HG03280 (cell line): ENCODE results near the gene SFT2D1.
A peak's percentile ranks its signal among the peaks of the same experiment; 100 is the strongest.
"Not testable (repeated sequence)": the region's sequence is repeated elsewhere in the genome, so short reads cannot be mapped to it uniquely, and the experiment has no call there.

ENCODE experiments used
- ATAC-seq: cut with Tn5 transposase; IDR thresholded peaks from one replicate; pipeline ENCODE4 v1.9.1; 2021; ENCODE audit warnings: mild to moderate bottlenecking, moderate library complexity; ENCODE audit not compliant: unreplicated experiment

The SFT2D1 gene

GRCh38 chr6:166365221-166365620 is 22.9 kb upstream of the SFT2D1 start:
- no peak for ATAC-seq

- ATAC-seq, result no peak
These were observed 22.1 kb upstream of the SFT2D1 start for GRCh38 chr6:166364456-166364855.

DNA sequence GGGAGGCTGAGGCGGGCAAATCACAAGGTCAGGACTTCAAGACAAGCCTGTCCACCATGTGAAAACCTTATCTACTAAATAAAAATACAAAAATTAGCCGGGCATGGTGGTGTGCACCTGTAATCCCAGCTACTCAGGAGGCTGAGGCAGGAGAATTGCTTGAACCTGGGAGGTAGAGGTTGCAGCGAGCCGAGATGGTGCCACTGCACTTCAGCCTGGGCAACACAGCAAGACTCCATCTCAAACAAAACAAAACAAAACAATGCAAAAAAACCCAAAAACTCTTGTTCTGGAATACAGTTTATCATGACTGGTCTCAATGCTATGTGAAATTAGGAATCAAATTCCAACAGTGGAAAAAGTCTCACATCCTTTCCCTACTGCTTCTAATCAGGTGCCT is 20.1 kb upstream of the SFT2D1 start:
- ATAC-seq, result not testable (repeated sequence)

- ATAC-seq, result no peak
These were observed 18.7 kb upstream of the SFT2D1 start for GRCh38 chr6:166361077-166361429.

- ATAC-seq, result no peak
These were observed 18.1 kb upstream of the SFT2D1 start for GRCh38 chr6:166360243-166361076.

DNA sequence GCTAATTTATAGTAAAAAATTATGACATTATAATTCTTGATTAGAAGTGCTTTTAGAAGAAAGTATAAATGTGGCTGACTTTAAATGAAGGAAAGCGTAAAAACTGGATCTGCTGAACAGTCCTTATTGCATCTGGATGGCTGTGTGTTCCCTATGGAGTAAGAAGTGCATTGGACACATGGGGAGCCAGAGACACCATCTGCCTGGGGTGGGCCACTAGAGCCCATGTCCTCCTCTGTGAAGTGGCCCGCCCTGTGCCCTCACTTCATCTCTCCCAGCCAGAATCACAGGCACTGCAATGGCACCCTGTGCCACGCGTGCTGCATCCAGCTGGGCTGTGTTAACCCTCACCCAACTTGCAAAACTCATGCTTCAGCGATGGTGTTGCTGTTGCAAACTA is 13.2 kb upstream of the SFT2D1 start:
- ATAC-seq, result no peak

- no peak for ATAC-seq
These were observed 12.6 kb upstream of the SFT2D1 start for GRCh38 chr6:166354965-166355364.

GRCh38 chr6:166354143-166354542 is 11.8 kb upstream of the SFT2D1 start:
- no peak for ATAC-seq

DNA sequence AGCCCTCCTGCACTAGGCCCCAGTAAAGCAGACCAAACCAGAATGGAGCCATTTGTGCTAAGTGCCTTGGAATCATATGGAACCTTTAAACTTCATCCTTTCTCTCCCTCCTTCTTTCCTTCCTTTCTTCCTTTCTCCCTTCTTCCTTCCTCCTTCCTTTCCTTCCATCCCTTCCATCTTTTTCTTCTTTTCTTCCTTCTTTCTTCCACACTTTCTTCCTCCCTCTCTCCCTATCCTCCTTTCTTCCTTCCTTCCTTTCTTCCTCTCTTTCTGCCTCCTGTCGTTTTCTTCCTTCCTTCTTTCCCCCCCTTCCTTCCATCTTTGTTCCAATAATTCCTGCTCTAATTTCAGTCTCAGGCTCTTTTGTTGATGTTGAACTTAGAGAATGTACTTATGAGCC is 11.2 kb upstream of the SFT2D1 start:
- ATAC-seq, result no peak

- no peak for ATAC-seq
These were observed 10.6 kb upstream of the SFT2D1 start for GRCh38 chr6:166352923-166353322.

GRCh38 chr6:166351715-166352285 is 9.5 kb upstream of the SFT2D1 start:
- ATAC-seq, result peak; percentile 92

GRCh38 chr6:166348305-166348949 is 6.1 kb upstream of the SFT2D1 start:
- ATAC-seq, result no peak

DNA sequence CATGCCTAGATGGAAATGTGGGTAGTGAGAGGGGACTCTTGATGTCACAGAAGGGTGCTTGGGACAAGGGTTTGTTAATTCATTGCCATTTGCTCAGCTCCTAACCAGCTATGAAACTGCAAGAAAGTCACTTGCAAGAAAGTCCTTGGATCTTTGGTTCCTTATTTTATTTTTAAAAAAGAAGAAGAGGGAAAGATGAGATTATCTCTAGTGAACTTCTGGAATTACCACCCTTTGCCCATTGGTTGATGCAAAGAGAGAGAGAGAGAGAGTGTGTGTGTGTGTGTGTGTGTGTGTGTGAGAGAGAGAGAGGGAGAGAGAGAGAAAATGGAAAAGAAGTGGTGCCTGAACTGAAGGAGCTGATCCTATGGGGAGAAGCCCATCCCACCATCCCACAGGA is 4.6 kb upstream of the SFT2D1 start:
- ATAC-seq, result no peak

GRCh38 chr6:166346449-166346848 is 4.1 kb upstream of the SFT2D1 start:
- no peak for ATAC-seq

DNA sequence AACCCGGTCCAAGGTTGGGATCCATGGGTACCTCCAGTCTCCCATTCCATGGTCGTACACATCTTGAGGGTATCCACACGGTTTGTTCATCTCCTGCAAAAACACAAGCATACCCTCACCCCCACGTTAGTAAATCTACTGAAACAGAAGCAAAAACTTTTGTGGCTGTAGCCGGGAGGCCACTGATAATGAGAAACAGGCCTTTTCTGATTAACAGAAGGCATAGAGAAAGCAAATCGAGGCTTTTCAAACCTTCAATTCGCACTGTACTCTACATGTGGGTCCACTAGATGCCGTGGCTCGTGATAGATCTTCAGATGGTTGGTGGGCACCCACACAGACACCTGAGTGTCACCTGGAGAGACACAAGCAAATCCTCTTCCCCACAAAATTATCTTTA is 3.3 kb upstream of the SFT2D1 start:
- not testable (repeated sequence) for ATAC-seq

GRCh38 chr6:166344921-166345320 is 2.6 kb upstream of the SFT2D1 start:
- ATAC-seq, result not testable (repeated sequence)

- no peak for ATAC-seq
These were observed 1.9 kb upstream of the SFT2D1 start for GRCh38 chr6:166344240-166344639.

DNA sequence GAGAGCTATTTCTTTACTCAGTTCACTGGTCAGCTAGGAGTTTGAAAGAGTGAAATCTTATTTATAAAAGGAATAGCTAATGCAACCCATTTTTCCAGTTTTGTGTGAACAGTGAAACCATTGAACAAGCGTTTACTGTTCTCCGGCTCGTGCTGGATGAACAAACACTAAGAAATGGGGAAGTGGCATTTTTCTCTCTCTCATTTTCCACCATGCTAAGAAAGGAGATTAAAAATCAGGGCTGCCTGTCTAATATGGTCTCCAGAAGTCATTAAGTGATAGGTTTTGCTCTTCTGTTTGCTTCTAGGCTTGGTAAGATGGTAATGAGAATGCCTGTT is 774 bp upstream of the SFT2D1 start:
- ATAC-seq, result peak; percentile 10

GRCh38 chr6:166341977-166342348 is 382 bp downstream of the SFT2D1 start:
- ATAC-seq, result no peak

DNA sequence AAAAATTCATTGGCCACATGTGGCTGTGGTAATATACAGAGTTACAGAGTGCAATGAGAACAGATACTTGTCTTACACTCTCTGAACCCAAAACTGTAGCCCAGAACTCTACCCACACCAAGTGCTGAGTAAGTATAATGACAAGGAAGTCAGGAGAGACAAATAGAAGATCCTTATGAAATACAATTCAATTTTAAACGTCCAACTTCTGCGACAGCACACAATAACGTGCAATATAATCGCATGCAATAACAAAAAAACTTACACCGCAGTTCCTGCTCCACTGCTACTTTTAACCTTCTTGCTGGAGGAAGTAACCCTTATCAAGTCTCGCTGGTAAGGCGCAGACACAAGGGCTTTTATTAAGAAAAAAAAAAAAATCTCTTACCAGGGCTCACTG is 881 bp downstream of the SFT2D1 start:
- no peak for ATAC-seq

DNA sequence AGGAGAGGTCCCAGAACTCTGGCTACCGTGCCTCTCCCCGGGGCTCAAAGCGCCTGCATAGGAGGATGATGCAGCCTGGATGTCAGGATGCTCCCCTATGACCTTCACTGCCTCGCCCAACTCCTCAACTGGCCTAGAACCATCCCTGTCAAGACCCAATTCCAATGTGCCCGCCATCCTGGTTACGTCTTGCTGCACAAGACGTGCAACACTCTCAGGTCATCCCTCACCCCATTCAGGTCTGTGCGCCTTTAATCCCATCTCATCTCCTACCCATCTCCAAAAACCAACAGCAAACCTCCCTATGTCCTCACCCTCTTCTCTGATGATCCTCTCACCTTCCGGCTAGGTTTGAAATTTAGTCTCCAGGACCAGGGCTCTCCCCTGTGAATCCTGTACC is 3.5 kb downstream of the SFT2D1 start:
- ATAC-seq, result no peak

DNA sequence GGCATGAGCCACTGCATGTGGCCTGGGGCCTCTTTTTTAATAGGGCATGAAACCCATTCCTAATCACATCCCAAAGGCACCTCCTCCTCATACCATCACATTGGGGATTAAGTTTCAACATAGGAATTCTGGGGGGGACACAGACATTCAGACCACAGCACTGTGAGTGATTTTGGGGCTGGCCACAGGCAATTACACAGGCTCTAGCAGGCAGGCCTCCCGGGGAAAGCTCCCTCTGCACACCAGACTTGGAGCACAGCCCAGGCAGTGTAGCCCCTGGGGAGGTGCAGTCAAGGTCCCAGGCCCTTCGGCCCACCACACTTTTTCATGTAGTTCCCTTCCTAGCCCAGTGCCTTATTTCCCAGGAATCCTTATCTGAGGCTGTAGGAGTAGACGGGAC is 5.5 kb downstream of the SFT2D1 start:
- ATAC-seq, result no peak
